HG03354 (cell line): ENCODE results near the gene HBZ.
"Not testable (repeated sequence)": the region's sequence is repeated elsewhere in the genome, so short reads cannot be mapped to it uniquely, and the experiment has no call there.

ENCODE experiments used
- ATAC-seq: cut with Tn5 transposase; IDR thresholded peaks from one replicate; pipeline ENCODE4 v1.9.1; 2021; ENCODE audit warnings: mild to moderate bottlenecking; ENCODE audit not compliant: unreplicated experiment, poor library complexity, severe bottlenecking

The HBZ gene

DNA sequence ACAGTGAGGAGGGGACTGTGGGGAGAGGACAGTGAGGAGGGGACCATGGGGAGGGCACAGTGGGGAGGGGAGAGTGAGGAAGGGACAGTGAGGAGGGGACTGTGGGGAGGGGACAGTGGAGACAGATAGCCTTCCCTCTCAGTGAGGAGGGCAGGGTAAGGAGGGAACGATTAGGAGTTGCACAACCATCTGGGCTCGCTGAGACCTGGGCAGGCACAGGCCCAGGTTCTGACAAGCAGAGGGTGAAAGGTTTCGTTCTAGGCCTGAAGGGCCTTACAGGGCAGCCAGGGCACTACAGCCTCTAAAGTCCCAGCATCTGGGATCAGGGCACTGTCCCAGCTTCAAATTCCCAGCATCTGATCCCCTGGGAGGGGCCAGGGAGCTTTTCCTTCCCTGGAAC, 11.3 kb downstream of the HBZ start:
- ATAC-seq: not testable (repeated sequence)

GRCh38 chr16:164134-164823, 11.8 kb downstream of the HBZ start:
- not testable (repeated sequence) for ATAC-seq

DNA sequence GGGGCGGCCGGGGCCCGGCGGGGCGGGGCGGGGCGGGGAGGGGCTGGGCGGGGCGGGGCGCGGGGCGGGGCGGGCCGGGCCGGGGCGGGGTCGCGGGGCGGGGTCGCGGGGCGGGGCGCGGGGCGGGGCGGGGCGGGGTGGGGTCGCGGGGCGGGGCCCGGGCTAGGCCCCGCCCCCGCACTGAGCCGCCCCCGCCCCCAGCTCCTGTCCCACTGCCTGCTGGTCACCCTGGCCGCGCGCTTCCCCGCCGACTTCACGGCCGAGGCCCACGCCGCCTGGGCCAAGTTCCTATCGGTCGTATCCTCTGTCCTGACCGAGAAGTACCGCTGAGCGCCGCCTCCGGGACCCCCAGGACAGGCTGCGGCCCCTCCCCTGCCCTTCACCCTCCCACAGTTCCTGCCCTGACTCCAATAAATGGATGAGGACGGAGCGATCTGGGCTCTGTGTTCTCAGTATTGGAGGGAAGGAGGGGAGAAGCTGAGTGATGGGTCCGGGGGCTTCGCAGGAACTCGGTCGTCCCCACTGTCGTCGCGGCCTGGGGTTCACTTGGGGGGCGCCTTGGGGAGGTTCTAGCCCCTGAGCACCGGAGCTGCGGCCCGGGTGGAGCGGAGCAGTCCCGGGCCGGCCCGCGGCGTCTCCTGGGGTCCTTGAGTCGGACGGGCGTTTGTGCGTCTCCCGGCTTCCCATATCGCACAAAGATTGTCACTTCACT, 12.5 kb downstream of the HBZ start:
- no peak for ATAC-seq

- ATAC-seq: no peak
These were observed 13.3 kb downstream of the HBZ start, which contains the start of gene HBM for GRCh38 chr16:165539-166374. TSS of gene HBM (plus strand) at chr16:165978. CDS start at chr16:165998, 20 bp downstream.

DNA sequence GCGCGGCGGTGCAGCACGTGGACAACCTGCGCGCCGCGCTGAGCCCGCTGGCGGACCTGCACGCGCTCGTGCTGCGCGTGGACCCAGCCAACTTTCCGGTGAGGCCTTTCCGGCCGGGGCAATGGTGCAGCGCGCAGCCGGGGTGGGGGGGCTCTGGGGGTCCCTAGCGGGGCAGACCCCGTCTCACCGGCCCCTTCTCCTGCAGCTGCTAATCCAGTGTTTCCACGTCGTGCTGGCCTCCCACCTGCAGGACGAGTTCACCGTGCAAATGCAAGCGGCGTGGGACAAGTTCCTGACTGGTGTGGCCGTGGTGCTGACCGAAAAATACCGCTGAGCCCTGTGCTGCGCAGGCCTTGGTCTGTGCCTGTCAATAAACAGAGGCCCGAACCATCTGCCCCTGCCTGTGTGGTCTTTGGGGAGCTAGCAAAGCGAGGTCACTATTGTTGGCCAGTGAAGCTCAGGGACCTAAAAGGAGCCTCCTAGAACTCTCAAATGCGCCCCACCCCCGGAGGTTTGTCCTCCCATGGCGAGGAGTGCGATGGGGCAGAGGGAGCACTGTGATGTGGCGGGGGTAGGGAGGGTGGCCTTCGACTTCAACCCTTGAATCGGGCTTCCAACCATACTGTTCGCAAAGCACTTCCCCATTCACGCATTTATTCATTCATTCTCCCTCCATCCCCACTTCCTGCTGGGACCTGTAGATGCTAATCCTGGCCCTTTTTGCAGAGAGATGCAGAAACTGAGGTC, 14.1 kb downstream of the HBZ start:
- ATAC-seq: no peak

DNA sequence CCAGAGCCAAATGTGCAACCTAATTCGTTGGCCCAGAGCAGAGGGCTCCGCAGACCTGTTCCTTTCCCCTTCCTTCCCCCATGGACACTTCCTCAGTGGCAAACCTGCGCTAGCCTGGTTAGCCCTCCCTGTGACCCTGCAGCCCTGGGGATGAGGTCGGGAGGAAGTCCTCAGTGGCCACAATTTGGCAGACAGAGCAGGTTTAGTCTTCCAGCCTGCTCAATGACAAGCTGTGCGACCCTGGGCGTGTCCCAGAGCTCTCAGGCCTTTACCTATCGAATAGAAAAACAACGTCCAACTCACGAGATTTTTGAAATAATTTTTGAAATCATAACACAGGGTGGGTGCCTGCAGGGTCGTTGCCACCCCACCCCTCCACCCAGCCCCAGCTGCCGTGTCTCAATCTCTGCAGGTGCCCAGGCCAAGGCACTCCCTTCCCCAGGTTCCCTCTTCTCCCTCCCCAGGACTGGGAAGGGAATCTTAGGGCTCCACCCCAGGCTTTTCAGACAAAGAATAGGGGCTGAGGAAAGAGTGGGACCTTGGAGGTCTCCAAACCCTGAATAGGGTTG, 14.8 kb downstream of the HBZ start:
- ATAC-seq: no peak

DNA sequence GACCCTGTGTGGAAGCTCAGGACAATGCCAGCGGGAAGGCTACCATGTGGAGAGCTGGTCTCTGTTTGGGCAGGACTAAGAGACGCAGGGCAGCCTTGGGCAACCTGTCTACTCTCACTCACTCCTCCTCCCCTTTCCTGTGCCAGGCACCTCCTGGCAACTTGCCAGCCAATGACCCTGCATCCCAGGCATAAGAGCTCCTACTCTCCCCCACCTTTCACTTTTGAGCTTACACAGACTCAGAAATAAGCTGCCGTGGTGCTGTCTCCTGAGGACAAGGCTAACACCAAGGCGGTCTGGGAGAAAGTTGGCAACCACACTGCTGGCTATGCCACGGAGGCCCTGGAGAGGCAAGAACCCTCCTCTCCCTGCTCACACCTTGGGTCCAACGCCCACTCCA, 16.0 kb downstream of the HBZ start:
- no peak for ATAC-seq

GRCh38 chr16:169014-169413, 16.6 kb downstream of the HBZ start:
- no peak for ATAC-seq

- not testable (repeated sequence) for ATAC-seq
These were observed 17.7 kb downstream of the HBZ start for GRCh38 chr16:170088-170507.

GRCh38 chr16:170788-171187, 18.3 kb downstream of the HBZ start:
- ATAC-seq: no peak

GRCh38 chr16:172374-172941, 20.0 kb downstream of the HBZ start, which contains the start of gene HBA2:
TSS of gene HBA2 (plus strand) at chr16:172876. CDS start at chr16:172913, 37 bp downstream.
- ATAC-seq: not testable (repeated sequence)

DNA sequence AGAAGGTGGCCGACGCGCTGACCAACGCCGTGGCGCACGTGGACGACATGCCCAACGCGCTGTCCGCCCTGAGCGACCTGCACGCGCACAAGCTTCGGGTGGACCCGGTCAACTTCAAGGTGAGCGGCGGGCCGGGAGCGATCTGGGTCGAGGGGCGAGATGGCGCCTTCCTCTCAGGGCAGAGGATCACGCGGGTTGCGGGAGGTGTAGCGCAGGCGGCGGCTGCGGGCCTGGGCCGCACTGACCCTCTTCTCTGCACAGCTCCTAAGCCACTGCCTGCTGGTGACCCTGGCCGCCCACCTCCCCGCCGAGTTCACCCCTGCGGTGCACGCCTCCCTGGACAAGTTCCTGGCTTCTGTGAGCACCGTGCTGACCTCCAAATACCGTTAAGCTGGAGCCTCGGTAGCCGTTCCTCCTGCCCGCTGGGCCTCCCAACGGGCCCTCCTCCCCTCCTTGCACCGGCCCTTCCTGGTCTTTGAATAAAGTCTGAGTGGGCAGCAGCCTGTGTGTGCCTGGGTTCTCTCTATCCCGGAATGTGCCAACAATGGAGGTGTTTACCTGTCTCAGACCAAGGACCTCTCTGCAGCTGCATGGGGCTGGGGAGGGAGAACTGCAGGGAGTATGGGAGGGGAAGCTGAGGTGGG, 20.9 kb downstream of the HBZ start:
- not testable (repeated sequence) for ATAC-seq

DNA sequence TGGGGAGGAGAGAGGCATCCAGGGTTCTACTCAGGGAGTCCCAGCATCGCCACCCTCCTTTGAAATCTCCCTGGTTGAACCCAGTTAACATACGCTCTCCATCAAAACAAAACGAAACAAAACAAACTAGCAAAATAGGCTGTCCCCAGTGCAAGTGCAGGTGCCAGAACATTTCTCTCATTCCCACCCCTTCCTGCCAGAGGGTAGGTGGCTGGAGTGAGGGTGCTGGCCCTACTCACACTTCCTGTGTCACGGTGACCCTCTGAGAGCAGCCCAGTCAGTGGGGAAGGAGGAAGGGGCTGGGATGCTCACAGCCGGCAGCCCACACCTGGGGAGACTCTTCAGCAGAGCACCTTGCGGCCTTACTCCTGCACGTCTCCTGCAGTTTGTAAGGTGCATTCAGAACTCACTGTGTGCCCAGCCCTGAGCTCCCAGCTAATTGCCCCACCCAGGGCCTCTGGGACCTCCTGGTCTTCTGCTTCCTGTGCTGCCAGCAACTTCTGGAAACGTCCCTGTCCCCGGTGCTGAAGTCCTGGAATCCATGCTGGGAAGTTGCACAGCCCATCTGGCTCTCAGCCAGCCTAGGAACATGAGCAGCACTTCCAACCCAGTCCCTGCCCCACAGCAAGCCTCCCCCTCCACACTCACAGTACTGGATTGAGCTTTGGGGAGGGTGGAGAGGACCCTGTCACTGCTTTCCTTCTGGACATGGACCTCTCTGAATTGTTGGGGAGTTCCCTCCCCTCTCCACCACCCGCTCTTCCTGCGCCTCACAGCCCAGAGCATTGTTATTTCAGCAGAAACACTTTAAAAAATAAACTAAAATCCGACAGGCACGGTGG, 21.7 kb downstream of the HBZ start:
- ATAC-seq: not testable (repeated sequence)

DNA sequence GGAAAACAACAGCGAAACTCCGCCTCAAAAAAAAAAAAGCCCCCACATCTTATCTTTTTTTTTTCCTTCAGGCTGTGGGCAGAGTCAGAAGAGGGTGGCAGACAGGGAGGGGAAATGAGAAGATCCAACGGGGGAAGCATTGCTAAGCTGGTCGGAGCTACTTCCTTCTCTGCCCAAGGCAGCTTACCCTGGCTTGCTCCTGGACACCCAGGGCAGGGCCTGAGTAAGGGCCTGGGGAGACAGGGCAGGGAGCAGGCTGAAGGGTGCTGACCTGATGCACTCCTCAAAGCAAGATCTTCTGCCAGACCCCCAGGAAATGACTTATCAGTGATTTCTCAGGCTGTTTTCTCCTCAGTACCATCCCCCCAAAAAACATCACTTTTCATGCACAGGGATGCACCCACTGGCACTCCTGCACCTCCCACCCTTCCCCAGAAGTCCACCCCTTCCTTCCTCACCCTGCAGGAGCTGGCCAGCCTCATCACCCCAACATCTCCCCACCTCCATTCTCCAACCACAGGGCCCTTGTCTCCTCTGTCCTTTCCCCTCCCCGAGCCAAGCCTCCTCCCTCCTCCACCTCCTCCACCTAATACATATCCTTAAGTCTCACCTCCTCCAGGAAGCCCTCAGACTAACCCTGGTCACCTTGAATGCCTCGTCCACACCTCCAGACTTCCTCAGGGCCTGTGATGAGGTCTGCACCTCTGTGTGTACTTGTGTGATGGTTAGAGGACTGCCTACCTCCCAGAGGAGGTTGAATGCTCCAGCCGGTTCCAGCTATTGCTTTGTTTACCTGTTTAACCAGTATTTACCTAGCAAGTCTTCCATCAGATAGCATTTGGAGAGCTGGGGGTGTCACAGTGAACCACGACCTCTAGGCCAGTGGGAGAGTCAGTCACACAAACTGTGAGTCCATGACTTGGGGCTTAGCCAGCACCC, 22.8 kb downstream of the HBZ start:
- ATAC-seq: no peak

DNA sequence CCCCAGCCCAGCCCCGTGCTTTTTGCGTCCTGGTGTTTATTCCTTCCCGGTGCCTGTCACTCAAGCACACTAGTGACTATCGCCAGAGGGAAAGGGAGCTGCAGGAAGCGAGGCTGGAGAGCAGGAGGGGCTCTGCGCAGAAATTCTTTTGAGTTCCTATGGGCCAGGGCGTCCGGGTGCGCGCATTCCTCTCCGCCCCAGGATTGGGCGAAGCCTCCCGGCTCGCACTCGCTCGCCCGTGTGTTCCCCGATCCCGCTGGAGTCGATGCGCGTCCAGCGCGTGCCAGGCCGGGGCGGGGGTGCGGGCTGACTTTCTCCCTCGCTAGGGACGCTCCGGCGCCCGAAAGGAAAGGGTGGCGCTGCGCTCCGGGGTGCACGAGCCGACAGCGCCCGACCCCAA, 23.6 kb downstream of the HBZ start:
- ATAC-seq: not testable (repeated sequence)

GRCh38 chr16:176477-177382, 24.3 kb downstream of the HBZ start, which contains the start of gene HBA1:
TSS of gene HBA1 (plus strand) at chr16:176680. CDS start at chr16:176717, 37 bp downstream.
- ATAC-seq: not testable (repeated sequence)
